Measurements from ENCODE around the gene COL1A1. TPM values are rescaled to one million over a fixed set of nuclear protein-coding genes. Genes with fewer than 3 reads are reported as not detected.

The COL1A1 gene
- total and polyA plus RNA-seq, 2 of the 13 experiments (the other 11 are each of a cell fraction or from before 2014, with no cell fraction given), result 0.05 TPM; not detected in 1

DNA sequence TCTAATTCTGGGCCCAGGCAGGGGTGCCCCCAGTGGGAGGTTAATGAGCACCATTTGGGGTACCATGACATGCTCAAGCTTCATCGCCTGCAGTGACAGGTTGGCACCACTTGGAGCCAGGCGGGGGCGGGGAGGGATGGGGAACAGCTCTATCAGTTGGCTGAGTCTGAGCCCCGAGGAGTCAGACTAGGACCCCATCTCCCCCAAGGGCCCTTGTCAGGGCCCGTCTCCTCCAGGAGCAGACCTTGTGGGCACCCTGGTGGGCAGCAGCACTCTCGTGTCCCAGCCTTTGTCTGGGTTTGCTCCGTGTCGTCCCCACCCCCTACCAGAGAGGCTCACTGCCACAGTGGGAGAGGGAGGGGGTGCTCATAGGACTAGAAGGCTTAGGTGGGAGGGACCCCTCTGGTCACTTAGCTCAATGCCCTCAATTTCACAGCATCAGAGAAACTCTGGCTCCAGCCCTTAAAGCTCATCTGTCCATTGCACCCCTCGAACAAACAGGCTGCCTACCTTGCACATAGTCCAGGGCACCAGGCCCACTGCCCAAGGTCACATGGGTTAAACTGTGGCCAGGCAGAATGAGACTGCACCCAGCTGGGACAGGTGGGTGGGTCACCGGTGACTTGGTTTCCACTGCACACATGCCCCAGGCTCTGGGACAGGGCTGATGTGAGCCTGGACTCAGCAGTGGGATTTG lies 55.1 kb downstream of the COL1A1 start (continued):
- TF ChIP-seq, protein P1, sequence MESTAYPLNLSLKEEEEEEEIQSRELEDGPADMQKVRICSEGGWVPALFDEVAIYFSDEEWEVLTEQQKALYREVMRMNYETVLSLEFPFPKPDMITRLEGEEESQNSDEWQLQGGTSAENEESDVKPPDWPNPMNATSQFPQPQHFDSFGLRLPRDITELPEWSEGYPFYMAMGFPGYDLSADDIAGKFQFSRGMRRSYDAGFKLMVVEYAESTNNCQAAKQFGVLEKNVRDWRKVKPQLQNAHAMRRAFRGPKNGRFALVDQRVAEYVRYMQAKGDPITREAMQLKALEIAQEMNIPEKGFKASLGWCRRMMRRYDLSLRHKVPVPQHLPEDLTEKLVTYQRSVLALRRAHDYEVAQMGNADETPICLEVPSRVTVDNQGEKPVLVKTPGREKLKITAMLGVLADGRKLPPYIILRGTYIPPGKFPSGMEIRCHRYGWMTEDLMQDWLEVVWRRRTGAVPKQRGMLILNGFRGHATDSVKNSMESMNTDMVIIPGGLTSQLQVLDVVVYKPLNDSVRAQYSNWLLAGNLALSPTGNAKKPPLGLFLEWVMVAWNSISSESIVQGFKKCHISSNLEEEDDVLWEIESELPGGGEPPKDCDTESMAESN (CRISPR knock-in tag; conservative IDR thresholded peaks at IDR 0.05), result no peak
- peak; percentile 41; the same call in 1 of the 2 replicates for TF ChIP-seq ZFX (CRISPR knock-in tag; IDR thresholded peaks at IDR 0.05; ENCODE audit: low read depth)
- TF ChIP-seq, protein P2, sequence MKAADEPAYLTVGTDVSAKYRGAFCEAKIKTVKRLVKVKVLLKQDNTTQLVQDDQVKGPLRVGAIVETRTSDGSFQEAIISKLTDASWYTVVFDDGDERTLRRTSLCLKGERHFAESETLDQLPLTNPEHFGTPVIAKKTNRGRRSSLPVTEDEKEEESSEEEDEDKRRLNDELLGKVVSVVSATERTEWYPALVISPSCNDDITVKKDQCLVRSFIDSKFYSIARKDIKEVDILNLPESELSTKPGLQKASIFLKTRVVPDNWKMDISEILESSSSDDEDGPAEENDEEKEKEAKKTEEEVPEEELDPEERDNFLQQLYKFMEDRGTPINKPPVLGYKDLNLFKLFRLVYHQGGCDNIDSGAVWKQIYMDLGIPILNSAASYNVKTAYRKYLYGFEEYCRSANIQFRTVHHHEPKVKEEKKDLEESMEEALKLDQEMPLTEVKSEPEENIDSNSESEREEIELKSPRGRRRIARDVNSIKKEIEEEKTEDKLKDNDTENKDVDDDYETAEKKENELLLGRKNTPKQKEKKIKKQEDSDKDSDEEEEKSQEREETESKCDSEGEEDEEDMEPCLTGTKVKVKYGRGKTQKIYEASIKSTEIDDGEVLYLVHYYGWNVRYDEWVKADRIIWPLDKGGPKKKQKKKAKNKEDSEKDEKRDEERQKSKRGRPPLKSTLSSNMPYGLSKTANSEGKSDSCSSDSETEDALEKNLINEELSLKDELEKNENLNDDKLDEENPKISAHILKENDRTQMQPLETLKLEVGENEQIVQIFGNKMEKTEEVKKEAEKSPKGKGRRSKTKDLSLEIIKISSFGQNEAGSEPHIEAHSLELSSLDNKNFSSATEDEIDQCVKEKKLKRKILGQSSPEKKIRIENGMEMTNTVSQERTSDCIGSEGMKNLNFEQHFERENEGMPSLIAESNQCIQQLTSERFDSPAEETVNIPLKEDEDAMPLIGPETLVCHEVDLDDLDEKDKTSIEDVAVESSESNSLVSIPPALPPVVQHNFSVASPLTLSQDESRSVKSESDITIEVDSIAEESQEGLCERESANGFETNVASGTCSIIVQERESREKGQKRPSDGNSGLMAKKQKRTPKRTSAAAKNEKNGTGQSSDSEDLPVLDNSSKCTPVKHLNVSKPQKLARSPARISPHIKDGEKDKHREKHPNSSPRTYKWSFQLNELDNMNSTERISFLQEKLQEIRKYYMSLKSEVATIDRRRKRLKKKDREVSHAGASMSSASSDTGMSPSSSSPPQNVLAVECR (CRISPR knock-in tag; IDR thresholded peaks at IDR 0.05; ENCODE audit: borderline replicate concordance), result peak; percentile 40; the same call in 1 of the 2 replicates
- no peak for TF ChIP-seq ARNT2 (CRISPR knock-in tag; IDR thresholded peaks at IDR 0.05; ENCODE audit: low read depth)
- no peak for TF ChIP-seq TARDBP (CRISPR knock-in tag; IDR thresholded peaks at IDR 0.05)
- TF ChIP-seq, protein P3, sequence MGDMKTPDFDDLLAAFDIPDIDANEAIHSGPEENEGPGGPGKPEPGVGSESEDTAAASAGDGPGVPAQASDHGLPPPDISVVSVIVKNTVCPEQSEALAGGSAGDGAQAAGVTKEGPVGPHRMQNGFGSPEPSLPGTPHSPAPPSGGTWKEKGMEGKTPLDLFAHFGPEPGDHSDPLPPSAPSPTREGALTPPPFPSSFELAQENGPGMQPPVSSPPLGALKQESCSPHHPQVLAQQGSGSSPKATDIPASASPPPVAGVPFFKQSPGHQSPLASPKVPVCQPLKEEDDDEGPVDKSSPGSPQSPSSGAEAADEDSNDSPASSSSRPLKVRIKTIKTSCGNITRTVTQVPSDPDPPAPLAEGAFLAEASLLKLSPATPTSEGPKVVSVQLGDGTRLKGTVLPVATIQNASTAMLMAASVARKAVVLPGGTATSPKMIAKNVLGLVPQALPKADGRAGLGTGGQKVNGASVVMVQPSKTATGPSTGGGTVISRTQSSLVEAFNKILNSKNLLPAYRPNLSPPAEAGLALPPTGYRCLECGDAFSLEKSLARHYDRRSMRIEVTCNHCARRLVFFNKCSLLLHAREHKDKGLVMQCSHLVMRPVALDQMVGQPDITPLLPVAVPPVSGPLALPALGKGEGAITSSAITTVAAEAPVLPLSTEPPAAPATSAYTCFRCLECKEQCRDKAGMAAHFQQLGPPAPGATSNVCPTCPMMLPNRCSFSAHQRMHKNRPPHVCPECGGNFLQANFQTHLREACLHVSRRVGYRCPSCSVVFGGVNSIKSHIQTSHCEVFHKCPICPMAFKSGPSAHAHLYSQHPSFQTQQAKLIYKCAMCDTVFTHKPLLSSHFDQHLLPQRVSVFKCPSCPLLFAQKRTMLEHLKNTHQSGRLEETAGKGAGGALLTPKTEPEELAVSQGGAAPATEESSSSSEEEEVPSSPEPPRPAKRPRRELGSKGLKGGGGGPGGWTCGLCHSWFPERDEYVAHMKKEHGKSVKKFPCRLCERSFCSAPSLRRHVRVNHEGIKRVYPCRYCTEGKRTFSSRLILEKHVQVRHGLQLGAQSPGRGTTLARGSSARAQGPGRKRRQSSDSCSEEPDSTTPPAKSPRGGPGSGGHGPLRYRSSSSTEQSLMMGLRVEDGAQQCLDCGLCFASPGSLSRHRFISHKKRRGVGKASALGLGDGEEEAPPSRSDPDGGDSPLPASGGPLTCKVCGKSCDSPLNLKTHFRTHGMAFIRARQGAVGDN (CRISPR knock-in tag; IDR thresholded peaks at IDR 0.05), result peak; percentile 38; the same call in 1 of the 2 replicates
- TF ChIP-seq GPN1 (CRISPR knock-in tag; IDR thresholded peaks at IDR 0.05; ENCODE audit: borderline replicate concordance), result no peak
